Glutamatergic neuron (in vitro differentiated cells): ENCODE results near the gene VARS1. TPM values are rescaled to one million over a fixed set of nuclear protein-coding genes. Genes with fewer than 3 reads are reported as not detected.
A peak's percentile ranks its signal among the peaks of the same experiment; 100 is the strongest.

Source experiments
- DNase-seq: peaks from one replicate; pipeline ENCODE4 v3.0.0; 2022
- H3K27ac Mint-ChIP-seq: one replicate; pipeline ENCODE4 v1.8.0; 2020; ENCODE audit warnings: mild to moderate bottlenecking, mixed read lengths, inconsistent platforms; ENCODE audit not compliant: unreplicated experiment
- H3K27me3 Mint-ChIP-seq: one replicate; pipeline ENCODE4 v1.8.0; 2020; ENCODE audit warnings: mild to moderate bottlenecking, moderate library complexity, mixed read lengths, inconsistent platforms; ENCODE audit not compliant: unreplicated experiment
- H3K36me3 Mint-ChIP-seq: one replicate; pipeline ENCODE4 v1.8.0; 2020; ENCODE audit warnings: mild to moderate bottlenecking, mixed read lengths, inconsistent platforms; ENCODE audit not compliant: unreplicated experiment
- H3K4me1 Mint-ChIP-seq: one replicate; pipeline ENCODE4 v1.8.0; 2020; ENCODE audit warnings: mild to moderate bottlenecking, low read depth, mixed read lengths, inconsistent platforms; ENCODE audit not compliant: unreplicated experiment
- H3K4me3 Mint-ChIP-seq: one replicate; pipeline ENCODE4 v1.8.0; 2020; ENCODE audit warnings: mild to moderate bottlenecking, mixed read lengths, inconsistent platforms; ENCODE audit not compliant: unreplicated experiment
- H3K9me3 Mint-ChIP-seq: one replicate; pipeline ENCODE4 v1.8.0; 2020; ENCODE audit warnings: mild to moderate bottlenecking, moderate library complexity, mixed read lengths, inconsistent platforms; ENCODE audit not compliant: unreplicated experiment
- CTCF ChIP-seq: fragments of 200-600 bp; sonication (generic); IDR thresholded peaks from one replicate; pipeline ENCODE4 v1.5.0; 2021; ENCODE audit not compliant: partially characterized antibody, unreplicated experiment
- total RNA-seq: library from RNA; stranded (reverse); fragmentation: NEBNext Ultra II Directional; extraction: Animal tissue kit (Norgen Biotek cat#: 25700); gene quantifications from one replicate; pipeline ENCODE4 v1.2.1, GENCODE V29; 2021; ENCODE audit not compliant: unreplicated experiment

VARS1 gene
- total RNA-seq, 1 donor from 2014 or later: 204 TPM

- H3K9me3 Mint-ChIP-seq: no peaks in the 10 kb centered on the region
- peaks cover 4% of the 10 kb centered on the region for H3K27me3 Mint-ChIP-seq
- H3K4me3 Mint-ChIP-seq: no peak overlapping the region
- H3K4me1 Mint-ChIP-seq: peaks cover 5% of the 10 kb centered on the region
- no peak for DNase-seq
- peaks cover under 1% of the 10 kb centered on the region for H3K36me3 Mint-ChIP-seq
- no peak overlapping the region for H3K27ac Mint-ChIP-seq
- no peak for TF ChIP-seq CTCF
These were observed 30.0 kb downstream of the VARS1 start for GRCh38 chr6:31765559-31765909.

- peaks cover 4% of the 10 kb centered on the region for H3K27me3 Mint-ChIP-seq
- no peak overlapping the region for H3K4me3 Mint-ChIP-seq
- no peak for TF ChIP-seq CTCF
- H3K4me1 Mint-ChIP-seq: peaks cover 5% of the 10 kb centered on the region
- DNase-seq: no peak
- peaks cover 7% of the 10 kb centered on the region for H3K36me3 Mint-ChIP-seq
- no peaks in the 10 kb centered on the region for H3K9me3 Mint-ChIP-seq
- H3K27ac Mint-ChIP-seq: no peak overlapping the region
These were observed 31.4 kb downstream of the VARS1 start for GRCh38 chr6:31764198-31764597.

- Mint-ChIP-seq H3K9me3 (no peaks in the 10 kb centered on the region), H3K36me3 (peaks cover 7% of the 10 kb centered on the region), H3K4me1 (peaks cover 5% of the 10 kb centered on the region), H3K27me3 (peaks cover 4% of the 10 kb centered on the region), H3K4me3 (no peak overlapping the region), H3K27ac (no peak overlapping the region)
- DNase-seq: no peak
- TF ChIP-seq CTCF: no peak
These were observed 32.0 kb downstream of the VARS1 start for GRCh38 chr6:31763619-31763940.

GRCh38 chr6:31762878-31763618, 32.5 kb downstream of the VARS1 start:
- H3K36me3 Mint-ChIP-seq: peaks cover 7% of the 10 kb centered on the region
- peaks cover 5% of the 10 kb centered on the region for H3K4me1 Mint-ChIP-seq
- H3K27ac Mint-ChIP-seq: no peak overlapping the region
- peaks cover 4% of the 10 kb centered on the region for H3K27me3 Mint-ChIP-seq
- DNase-seq: no peak
- H3K9me3 Mint-ChIP-seq: no peaks in the 10 kb centered on the region
- no peak for TF ChIP-seq CTCF
- H3K4me3 Mint-ChIP-seq: no peak overlapping the region

GRCh38 chr6:31762356-31762755, 33.2 kb downstream of the VARS1 start, which contains the start of gene SAPCD1:
Gene SAPCD1, plus strand, starts transcription at chr6:31762656. Its CDS starts 399 bp downstream, at chr6:31763055.
- Mint-ChIP-seq H3K27ac (peak within 1 kb of the TSS; percentile 18), H3K4me1 (peaks cover 5% of the 10 kb centered on the region), H3K36me3 (peaks cover 7% of the 10 kb centered on the region), H3K9me3 (no peaks in the 10 kb centered on the region), H3K4me3 (no peak within 1 kb of the TSS), H3K27me3 (peaks cover 4% of the 10 kb centered on the region)
- DNase-seq: no peak
- TF ChIP-seq CTCF: no peak
